ENCODE measurements around the gene AMOTL2.

The AMOTL2 gene

GRCh38 chr3:134334231-134334900, 39.9 kb downstream of the AMOTL2 start:
- DNase-seq (ENCODE audit: low read depth in 2 of 2): no peak

- no peak for DNase-seq (ENCODE audit: low read depth in 2 of 2)
Observed at GRCh38 chr3:134333522-134334181, 40.6 kb downstream of the AMOTL2 start.

- DNase-seq (ENCODE audit: low read depth in 2 of 2): no peak
Observed at GRCh38 chr3:134332344-134332743, 41.9 kb downstream of the AMOTL2 start.

GRCh38 chr3:134331811-134332199, 42.4 kb downstream of the AMOTL2 start:
- DNase-seq (ENCODE audit: low read depth in 2 of 2): no peak

GRCh38 chr3:134330883-134331810, 43.1 kb downstream of the AMOTL2 start:
- DNase-seq (ENCODE audit: low read depth in 2 of 2): no peak

GRCh38 chr3:134328846-134329245, 45.4 kb downstream of the AMOTL2 start:
- DNase-seq (ENCODE audit: low read depth in 2 of 2): no peak

- DNase-seq (ENCODE audit: low read depth in 2 of 2): no peak
Observed at GRCh38 chr3:134328147-134328591, 46.1 kb downstream of the AMOTL2 start.

- no peak for DNase-seq (ENCODE audit: low read depth in 2 of 2)
Observed at GRCh38 chr3:134327594-134327975, 46.7 kb downstream of the AMOTL2 start.

GRCh38 chr3:134326760-134327593, 47.3 kb downstream of the AMOTL2 start:
- DNase-seq (ENCODE audit: low read depth in 2 of 2): no peak

GRCh38 chr3:134326126-134326525, 48.1 kb downstream of the AMOTL2 start:
- DNase-seq (ENCODE audit: low read depth in 2 of 2): no peak

GRCh38 chr3:134325706-134326105, 48.5 kb downstream of the AMOTL2 start:
- no peak for DNase-seq (ENCODE audit: low read depth in 2 of 2)

- DNase-seq (ENCODE audit: low read depth in 2 of 2): no peak
Observed at GRCh38 chr3:134325061-134325705, 49.1 kb downstream of the AMOTL2 start.

- DNase-seq (ENCODE audit: low read depth in 2 of 2): no peak
Observed at GRCh38 chr3:134323966-134324962, 50.0 kb downstream of the AMOTL2 start.

GRCh38 chr3:134322286-134322685, 52.0 kb downstream of the AMOTL2 start:
- no peak for DNase-seq (ENCODE audit: low read depth in 2 of 2)

GRCh38 chr3:134320749-134321148, 53.5 kb downstream of the AMOTL2 start:
- DNase-seq (ENCODE audit: low read depth in 2 of 2): no peak

- no peak for DNase-seq (ENCODE audit: low read depth in 2 of 2)
Observed at GRCh38 chr3:134319931-134320330, 54.3 kb downstream of the AMOTL2 start.

- DNase-seq (ENCODE audit: low read depth in 2 of 2): no peak
Observed at GRCh38 chr3:134318166-134318565, 56.1 kb downstream of the AMOTL2 start.

GRCh38 chr3:134317106-134317947, 56.9 kb downstream of the AMOTL2 start:
- no peak for DNase-seq (ENCODE audit: low read depth in 2 of 2)

All from stimulated activated CD8-positive, alpha-beta memory T cell treated with anti-CD3 and anti-CD28 coated beads, Interleukin-2, amount 100 ng/mL, for 1 hour (primary cell).